Measurements from ENCODE around the gene EHBP1. TPM values are rescaled to one million over a fixed set of nuclear protein-coding genes. Genes with fewer than 3 reads are reported as not detected.

EHBP1 gene
- total RNA-seq, 2 experiments from 2014 or later: 21.4 to 22.3 TPM

DNA sequence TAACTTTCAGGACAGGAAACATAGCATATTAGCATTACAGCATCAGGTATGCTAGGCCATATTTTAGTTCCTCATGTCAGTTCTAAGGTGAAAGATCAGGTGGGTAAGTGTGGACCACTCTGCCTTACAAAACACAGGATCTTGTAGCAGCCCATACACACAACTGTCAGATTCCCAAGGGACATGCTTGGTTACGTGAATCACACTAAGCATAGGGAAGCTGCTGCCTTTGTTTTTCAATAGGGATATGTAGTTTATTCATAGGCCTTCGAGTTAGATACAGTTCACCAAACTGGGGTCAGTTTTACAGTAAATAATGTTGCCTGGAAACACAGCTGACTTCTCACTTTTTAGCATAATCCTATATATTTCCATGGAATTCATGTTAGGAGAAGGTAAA lies 229.0 kb downstream of the EHBP1 start:
- Mint-ChIP-seq H3K9me3 (no peaks in the 10 kb centered on the region), H3K27me3 (no peaks in the 10 kb centered on the region), H3K36me3 (ENCODE audit: low read depth) (no peaks in the 10 kb centered on the region), H3K4me1 (ENCODE audit: low read depth) (no peaks in the 10 kb centered on the region), H3K4me3 (no peak overlapping the region), H3K27ac (no peak overlapping the region)
- POLR2A ChIA-PET: no interaction called here
- H3K4me1 ChIP-seq (ENCODE audit: insufficient read depth, low read length): no peaks in the 10 kb centered on the region
- TF ChIP-seq, protein P1, sequence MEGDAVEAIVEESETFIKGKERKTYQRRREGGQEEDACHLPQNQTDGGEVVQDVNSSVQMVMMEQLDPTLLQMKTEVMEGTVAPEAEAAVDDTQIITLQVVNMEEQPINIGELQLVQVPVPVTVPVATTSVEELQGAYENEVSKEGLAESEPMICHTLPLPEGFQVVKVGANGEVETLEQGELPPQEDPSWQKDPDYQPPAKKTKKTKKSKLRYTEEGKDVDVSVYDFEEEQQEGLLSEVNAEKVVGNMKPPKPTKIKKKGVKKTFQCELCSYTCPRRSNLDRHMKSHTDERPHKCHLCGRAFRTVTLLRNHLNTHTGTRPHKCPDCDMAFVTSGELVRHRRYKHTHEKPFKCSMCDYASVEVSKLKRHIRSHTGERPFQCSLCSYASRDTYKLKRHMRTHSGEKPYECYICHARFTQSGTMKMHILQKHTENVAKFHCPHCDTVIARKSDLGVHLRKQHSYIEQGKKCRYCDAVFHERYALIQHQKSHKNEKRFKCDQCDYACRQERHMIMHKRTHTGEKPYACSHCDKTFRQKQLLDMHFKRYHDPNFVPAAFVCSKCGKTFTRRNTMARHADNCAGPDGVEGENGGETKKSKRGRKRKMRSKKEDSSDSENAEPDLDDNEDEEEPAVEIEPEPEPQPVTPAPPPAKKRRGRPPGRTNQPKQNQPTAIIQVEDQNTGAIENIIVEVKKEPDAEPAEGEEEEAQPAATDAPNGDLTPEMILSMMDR (IDR thresholded peaks at IDR 0.05): no peak
- no peak overlapping the region for H3K27ac ChIP-seq (ENCODE audit: low read depth in 1 of 2, low read length in 2 of 2)
- H3K36me3 ChIP-seq (ENCODE audit: insufficient read depth, low read length): no peaks in the 10 kb centered on the region
- no peaks in the 10 kb centered on the region for H3K9me3 ChIP-seq (ENCODE audit: control insufficient read depth in 1 of 2, insufficient read depth in 1 of 2, low read length in 2 of 2)
- H3K4me3 ChIP-seq (ENCODE audit: low read length): no peak overlapping the region
- ATAC-seq (ENCODE audit: poor library complexity) (no peak), DNase-seq (no peak)
- CTCF ChIA-PET: no interaction called here
- intact Hi-C loops (cut with DNase I, micrococcal nuclease): no loop called here
- H3K27me3 ChIP-seq (ENCODE audit: control insufficient read depth in 1 of 2, insufficient read depth in 2 of 2, low read length in 2 of 2): no peaks in the 10 kb centered on the region

DNA sequence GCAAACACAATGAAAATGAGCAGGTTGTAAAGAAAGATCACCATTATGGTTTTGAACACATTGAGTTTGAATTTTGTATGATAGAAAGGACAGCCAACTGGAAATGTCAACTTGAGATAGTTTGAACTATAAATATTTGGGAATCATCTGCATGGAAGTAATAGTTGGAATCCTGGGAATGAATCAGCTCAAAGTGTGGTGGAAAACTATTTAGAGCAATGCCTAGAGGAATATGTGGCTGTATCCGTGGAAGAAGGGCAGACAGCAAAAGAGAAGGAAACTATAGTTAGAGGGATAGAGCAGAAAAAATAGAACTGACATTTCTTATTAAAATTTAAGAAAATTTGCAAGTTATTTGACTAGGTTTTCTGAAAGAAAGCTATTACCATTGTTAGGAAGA lies 232.6 kb downstream of the EHBP1 start:
- ATAC-seq (ENCODE audit: poor library complexity) (no peak), DNase-seq (no peak)
- Histone ChIP-seq H3K4me1 (ENCODE audit: insufficient read depth, low read length) (no peaks in the 10 kb centered on the region), H3K4me3 (ENCODE audit: low read length) (no peak overlapping the region), H3K36me3 (ENCODE audit: insufficient read depth, low read length) (no peaks in the 10 kb centered on the region), H3K27ac (ENCODE audit: low read depth in 1 of 2, low read length in 2 of 2) (no peak overlapping the region), H3K27me3 (ENCODE audit: control insufficient read depth in 1 of 2, insufficient read depth in 2 of 2, low read length in 2 of 2) (no peaks in the 10 kb centered on the region), H3K9me3 (ENCODE audit: control insufficient read depth in 1 of 2, insufficient read depth in 1 of 2, low read length in 2 of 2) (no peaks in the 10 kb centered on the region)
- ChIA-PET CTCF (no interaction called here), POLR2A (no interaction called here)
- no peaks in the 10 kb centered on the region for H3K27me3 Mint-ChIP-seq
- no peaks in the 10 kb centered on the region for H3K36me3 Mint-ChIP-seq (ENCODE audit: low read depth)
- no peak overlapping the region for H3K4me3 Mint-ChIP-seq
- intact Hi-C loops (cut with DNase I, micrococcal nuclease): no loop called here
- no peaks in the 10 kb centered on the region for H3K4me1 Mint-ChIP-seq (ENCODE audit: low read depth)
- TF ChIP-seq, protein P1 (IDR thresholded peaks at IDR 0.05): no peak
- no peak overlapping the region for H3K27ac Mint-ChIP-seq
- H3K9me3 Mint-ChIP-seq: no peaks in the 10 kb centered on the region

DNA sequence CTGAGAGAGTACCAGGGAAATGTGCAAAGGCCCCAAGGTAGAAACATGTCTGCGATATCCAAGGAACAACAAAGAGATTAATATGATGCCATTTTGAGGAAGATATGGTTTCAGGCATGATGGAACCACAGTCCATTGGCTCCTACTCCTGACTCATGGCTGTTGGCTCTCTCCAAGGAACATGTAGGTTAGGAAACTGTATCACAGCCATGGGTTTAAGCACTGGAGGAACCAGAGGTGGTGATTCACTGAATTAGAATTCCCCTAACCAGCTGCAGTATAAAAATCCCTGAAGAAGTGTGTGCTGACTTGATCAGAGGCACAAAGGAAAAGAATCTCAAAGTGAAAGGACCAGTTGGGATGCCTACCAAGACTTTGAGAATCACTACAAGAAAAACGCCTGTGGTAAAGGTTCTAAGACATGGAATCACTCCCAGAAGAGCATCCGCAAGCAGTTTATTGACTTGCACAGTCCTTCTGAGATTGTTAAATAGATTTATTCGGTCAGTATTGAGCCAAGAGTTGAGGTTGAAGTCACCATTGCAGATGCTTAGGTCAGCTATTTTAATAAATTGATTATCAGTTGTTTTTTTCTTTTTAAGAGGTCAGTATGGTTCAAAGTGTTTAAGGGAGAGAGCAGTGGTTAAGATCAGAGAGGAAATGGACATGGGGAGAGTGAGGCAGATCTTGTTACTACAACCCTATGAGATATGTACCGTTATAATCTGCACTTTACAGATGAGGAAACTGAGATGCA lies 234.4 kb downstream of the EHBP1 start:
- DNase-seq: no peak
- TF ChIP-seq, protein P1 (IDR thresholded peaks at IDR 0.05): no peak
- Histone ChIP-seq H3K9me3 (ENCODE audit: control insufficient read depth in 1 of 2, insufficient read depth in 1 of 2, low read length in 2 of 2) (no peaks in the 10 kb centered on the region), H3K27me3 (ENCODE audit: control insufficient read depth in 1 of 2, insufficient read depth in 2 of 2, low read length in 2 of 2) (no peaks in the 10 kb centered on the region), H3K36me3 (ENCODE audit: insufficient read depth, low read length) (no peaks in the 10 kb centered on the region), H3K4me3 (ENCODE audit: low read length) (no peak overlapping the region), H3K4me1 (ENCODE audit: insufficient read depth, low read length) (no peaks in the 10 kb centered on the region), H3K27ac (ENCODE audit: low read depth in 1 of 2, low read length in 2 of 2) (no peak overlapping the region)
- ChIA-PET POLR2A (no interaction called here), CTCF (interaction anchor here (0.6 kb wide), 1 partner anchor 483 kb away, joined by 3 read pairs; no protein-coding TSS in a partner anchor)
- intact Hi-C loops (cut with DNase I, micrococcal nuclease): no loop called here
- H3K36me3 Mint-ChIP-seq (ENCODE audit: low read depth): peaks cover 8% of the 10 kb centered on the region
- no peak overlapping the region for H3K4me3 Mint-ChIP-seq
- H3K9me3 Mint-ChIP-seq: no peaks in the 10 kb centered on the region
- H3K4me1 Mint-ChIP-seq (ENCODE audit: low read depth): no peaks in the 10 kb centered on the region
- H3K27me3 Mint-ChIP-seq: no peaks in the 10 kb centered on the region
- no peak overlapping the region for H3K27ac Mint-ChIP-seq
- no peak for ATAC-seq (ENCODE audit: poor library complexity)

Measured in CD4-positive, alpha-beta T cell (primary cell).